ENCODE results near the gene SSU72. TPM values are rescaled to one million over a fixed set of nuclear protein-coding genes. Genes with fewer than 3 reads are reported as not detected.
"Not testable (repeated sequence)": the region's sequence is repeated elsewhere in the genome, so short reads cannot be mapped to it uniquely, and the experiment has no call there.

The SSU72 gene
- total and polyA plus RNA-seq, 2 donors (not counting 3 experiments of a cell fraction or from before 2014, with no cell fraction given), result 85.9 to 129 TPM

DNA sequence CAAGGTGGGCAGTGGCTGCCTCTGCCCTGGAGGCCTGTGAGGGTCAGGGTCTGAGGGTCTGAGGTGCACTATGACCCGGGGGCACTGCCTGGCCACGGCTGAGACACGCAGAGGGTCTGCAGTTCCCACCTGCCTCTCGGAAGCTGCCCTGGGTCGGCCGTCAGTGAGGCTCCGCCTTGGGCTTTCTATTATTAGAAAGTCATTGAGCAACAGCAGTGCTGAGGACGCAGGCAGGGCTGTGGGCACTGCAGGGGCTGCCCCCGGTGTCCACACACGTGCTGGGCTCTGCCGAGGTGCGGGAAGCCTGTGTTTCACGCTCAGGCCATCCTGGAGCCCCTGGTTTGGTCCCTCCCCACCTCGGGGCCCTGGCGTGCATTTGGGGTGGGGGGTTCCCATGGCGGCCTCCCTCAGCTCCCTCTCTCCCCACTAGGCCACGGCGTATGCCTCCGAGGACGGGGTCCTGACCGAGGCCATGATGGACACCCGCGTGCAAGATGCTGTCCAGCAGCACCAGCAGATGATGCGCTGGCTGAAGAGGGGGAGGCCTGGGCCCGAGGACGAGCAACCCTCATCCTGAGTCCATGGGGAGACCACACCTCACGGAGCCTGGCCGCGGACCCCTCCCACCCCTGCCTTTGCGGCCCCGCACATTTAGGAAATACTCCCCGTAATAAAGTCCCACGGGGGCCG, 65.7 kb downstream of the SSU72 start:
- dilution Hi-C loops (cut with MboI; ENCODE audit: extremely low pct_ligation_motif_present, low sequenced_read_pairs); FAIRE-seq: not testable (repeated sequence)

GRCh38 chr1:1507305-1507704, 67.4 kb downstream of the SSU72 start:
- Histone ChIP-seq H3K4me2 (ENCODE audit: insufficient read depth, low read length) (no peak overlapping the region), H4K20me1 (replicated peaks; ENCODE audit: control insufficient read depth, extremely low read depth, insufficient read depth, low read length) (no peaks in the 10 kb centered on the region), H3K36me3 (ENCODE audit: control insufficient read depth in 2 of 2, extremely low read depth in 1 of 2, insufficient read depth in 2 of 2, low read length in 2 of 2) (no peaks in the 10 kb centered on the region), H3K9me3 (replicated peaks; ENCODE audit: control insufficient read depth, insufficient read depth, low read length) (no peaks in the 10 kb centered on the region), H3K4me3 (replicated peaks in 1 of 3; ENCODE audit: insufficient read depth in 1 of 3, low read depth in 1 of 3, low read length in 3 of 3) (no peak overlapping the region), H3K4me1 (ENCODE audit: control insufficient read depth, extremely low read depth, insufficient read depth, low read length) (peaks cover 4% of the 10 kb centered on the region), H3K27me3 (ENCODE audit: control insufficient read depth in 2 of 2, insufficient read depth in 2 of 2, low read length in 2 of 2) (no peaks in the 10 kb centered on the region), H3K27ac (ENCODE audit: insufficient read depth, low read depth, low read length) (no peak overlapping the region), H3K9me1 (replicated peaks; ENCODE audit: control insufficient read depth, extremely low read depth, insufficient read depth, low read length) (no peaks in the 10 kb centered on the region), H2AFZ (ENCODE audit: low read depth, low read length) (no peak overlapping the region), H3K79me2 (ENCODE audit: control insufficient read depth, insufficient read depth, low read length) (no peaks in the 10 kb centered on the region), H3K9ac (replicated peaks; ENCODE audit: extremely low read depth, insufficient read depth, low read length) (no peak overlapping the region)
- ChIA-PET CTCF (no interaction called here), POLR2A (no interaction called here)
- BruUV-seq (replicated peaks), result no TSS peak
- no peak for FAIRE-seq
- intact Hi-C loops (cut with micrococcal nuclease) (no loop called here), dilution Hi-C loops (cut with MboI; ENCODE audit: extremely low pct_ligation_motif_present, low sequenced_read_pairs) (no loop called here)
- DNase-seq (ENCODE audit: low read depth, low spot score), result no peak
- no peak for TF ChIP-seq POLR2AphosphoS5 (IDR thresholded peaks at IDR 0.05; ENCODE audit: insufficient read depth, low read depth, low read length)
- no peak for TF ChIP-seq JUN (IDR thresholded peaks at IDR 0.05; ENCODE audit: borderline replicate concordance, insufficient read depth, insufficient read length, low read depth)
- no peak for TF ChIP-seq GATA2 (IDR thresholded peaks at IDR 0.05; ENCODE audit: insufficient read depth, insufficient read length, low read depth, low read length)
- TF ChIP-seq FOS (IDR thresholded peaks at IDR 0.05; ENCODE audit: borderline replicate concordance, insufficient read depth, low read length), result no peak
- TF ChIP-seq, protein P1, sequence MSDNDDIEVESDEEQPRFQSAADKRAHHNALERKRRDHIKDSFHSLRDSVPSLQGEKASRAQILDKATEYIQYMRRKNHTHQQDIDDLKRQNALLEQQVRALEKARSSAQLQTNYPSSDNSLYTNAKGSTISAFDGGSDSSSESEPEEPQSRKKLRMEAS (IDR thresholded peaks at IDR 0.05; ENCODE audit: insufficient read depth, insufficient read length), result no peak
- no peak for TF ChIP-seq EZH2 (IDR thresholded peaks at IDR 0.05; ENCODE audit: borderline replicate concordance, low read depth, low read length, severe bottlenecking)
- no peak for TF ChIP-seq CTCF (IDR thresholded peaks at IDR 0.05; ENCODE audit: extremely low read depth in 1 of 2, insufficient read depth in 1 of 2, low read depth in 1 of 2, low read length in 2 of 2)
- no peak for TF ChIP-seq POLR2A (IDR thresholded peaks at IDR 0.05; ENCODE audit: low read depth, low read length)
- TF ChIP-seq MYC (IDR thresholded peaks at IDR 0.05; ENCODE audit: low read depth, low read length), result no peak

More for the DNA sequence above, 65.7 kb downstream of the SSU72 start:
- H3K36me3 ChIP-seq (ENCODE audit: control insufficient read depth in 2 of 2, extremely low read depth in 1 of 2, insufficient read depth in 2 of 2, low read length in 2 of 2); CTCF ChIA-PET; DNase-seq (ENCODE audit: low read depth, low spot score); H3K27ac ChIP-seq (ENCODE audit: insufficient read depth, low read depth, low read length); BruUV-seq (replicated peaks); H3K4me2 ChIP-seq (ENCODE audit: insufficient read depth, low read length); H3K27me3 ChIP-seq (ENCODE audit: control insufficient read depth in 2 of 2, insufficient read depth in 2 of 2, low read length in 2 of 2); H3K4me1 ChIP-seq (ENCODE audit: control insufficient read depth, extremely low read depth, insufficient read depth, low read length); H2AFZ ChIP-seq (ENCODE audit: low read depth, low read length); intact Hi-C loops (cut with micrococcal nuclease); H3K4me3 ChIP-seq (replicated peaks in 1 of 3; ENCODE audit: insufficient read depth in 1 of 3, low read depth in 1 of 3, low read length in 3 of 3); H4K20me1 ChIP-seq (replicated peaks; ENCODE audit: control insufficient read depth, extremely low read depth, insufficient read depth, low read length); POLR2A ChIA-PET; H3K9me1 ChIP-seq (replicated peaks; ENCODE audit: control insufficient read depth, extremely low read depth, insufficient read depth, low read length); H3K9ac ChIP-seq (replicated peaks; ENCODE audit: extremely low read depth, insufficient read depth, low read length); H3K9me3 ChIP-seq (replicated peaks; ENCODE audit: control insufficient read depth, insufficient read depth, low read length): not testable (repeated sequence)
- peaks cover 11% of the 10 kb centered on the region for H3K79me2 ChIP-seq (ENCODE audit: control insufficient read depth, insufficient read depth, low read length)
